Measurements from ENCODE around the gene TMEM161A. TPM values are rescaled to one million over a fixed set of nuclear protein-coding genes. Genes with fewer than 3 reads are reported as not detected.
A peak's percentile ranks its signal among the peaks of the same experiment; 100 is the strongest.

TMEM161A gene
- total RNA-seq, result 10 to 100 TPM; 16.8 to 22.2 TPM

- H3K36me3 ChIP-seq, result no peaks in the 10 kb centered on the region
- TF ChIP-seq CTCF (IDR thresholded peaks at IDR 0.05), result no peak
Measured at GRCh38 chr19:19138109-19138981, at the start of gene TMEM161A. TMEM161A (minus strand) TSS chr19:19138478; CDS start chr19:19138428, 50 bp downstream.

GRCh38 chr19:19186742-19187141 is 48.5 kb upstream of the TMEM161A start:
- H3K4me1 ChIP-seq, result peaks cover 0 to 31% of the 10 kb centered on the region in 2 donors
- no peak for DNase-seq (ENCODE audit: low spot score)
- H3K9me3 ChIP-seq, result no peaks in the 10 kb centered on the region
- no peaks in the 10 kb centered on the region for H3K27me3 ChIP-seq
- TF ChIP-seq CTCF (IDR thresholded peaks at IDR 0.05), result no peak
- no peak overlapping the region for H3K27ac ChIP-seq
- H3K36me3 ChIP-seq, result peaks cover 5% of the 10 kb centered on the region
- H3K4me3 ChIP-seq, result no peak overlapping the region

More at GRCh38 chr19:19138109-19138981, at the start of gene TMEM161A:
- peak; percentile 98 for DNase-seq (ENCODE audit: low spot score)
- peak within 1 kb of the TSS; percentile 66 to 85 for H3K27ac ChIP-seq
- H3K4me3 ChIP-seq, result peak within 1 kb of the TSS; percentile 74 to 75
- H3K9me3 ChIP-seq, result no peaks in the 10 kb centered on the region
- no peaks in the 10 kb centered on the region for H3K27me3 ChIP-seq
- peaks cover 0 to 23% of the 10 kb centered on the region in 2 donors for H3K4me1 ChIP-seq

GRCh38 chr19:19185853-19186740 is 47.8 kb upstream of the TMEM161A start:
- Histone ChIP-seq H3K9me3 (no peaks in the 10 kb centered on the region), H3K4me1 (peaks cover 0 to 27% of the 10 kb centered on the region in 2 donors), H3K36me3 (peaks cover 12% of the 10 kb centered on the region), H3K27me3 (no peaks in the 10 kb centered on the region), H3K27ac (no peak overlapping the region), H3K4me3 (no peak overlapping the region)
- peak; percentile 12 to 52 for TF ChIP-seq CTCF (IDR thresholded peaks at IDR 0.05)
- DNase-seq (ENCODE audit: low spot score), result no peak

GRCh38 chr19:19181488-19181998 is 43.3 kb upstream of the TMEM161A start:
- Histone ChIP-seq H3K4me3 (no peak overlapping the region), H3K9me3 (no peaks in the 10 kb centered on the region), H3K27me3 (no peaks in the 10 kb centered on the region), H3K36me3 (peaks cover 17% of the 10 kb centered on the region), H3K27ac (no peak overlapping the region), H3K4me1 (no peaks in the 10 kb centered on the region)
- TF ChIP-seq CTCF (IDR thresholded peaks at IDR 0.05), result no peak
- no peak for DNase-seq (ENCODE audit: low spot score)

GRCh38 chr19:19179548-19180441 is 41.5 kb upstream of the TMEM161A start:
- Histone ChIP-seq H3K27me3 (no peaks in the 10 kb centered on the region), H3K4me1 (peaks cover 0 to 4% of the 10 kb centered on the region in 2 donors), H3K4me3 (no peak overlapping the region), H3K27ac (no peak overlapping the region), H3K9me3 (no peaks in the 10 kb centered on the region), H3K36me3 (peaks cover 16% of the 10 kb centered on the region)
- TF ChIP-seq CTCF (IDR thresholded peaks at IDR 0.05), result no peak
- no peak for DNase-seq (ENCODE audit: low spot score)

Measured in right atrium auricular region (tissue), 2 donors.